ENCODE results near the gene STK38.

DNA sequence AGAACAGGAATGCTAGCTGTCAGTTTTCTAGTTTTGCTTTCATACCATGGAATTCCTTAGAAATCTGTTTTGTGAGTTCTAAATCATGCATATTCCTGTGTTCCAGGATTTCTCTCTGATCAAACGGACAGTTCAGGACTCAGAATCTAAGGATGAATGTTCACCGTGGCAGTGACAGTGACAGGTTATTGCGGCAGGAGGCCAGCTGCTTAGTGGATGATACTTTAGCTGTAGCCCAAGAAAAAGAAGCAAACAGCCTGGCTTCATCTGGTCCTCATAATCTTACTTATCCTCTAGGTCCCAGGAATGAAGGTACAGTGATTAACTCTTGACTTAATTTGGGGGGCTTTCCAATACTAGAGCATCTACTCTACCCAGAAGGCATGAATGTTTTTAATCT, 77.3 kb downstream of the STK38 start:
- TF ChIP-seq, protein P1, sequence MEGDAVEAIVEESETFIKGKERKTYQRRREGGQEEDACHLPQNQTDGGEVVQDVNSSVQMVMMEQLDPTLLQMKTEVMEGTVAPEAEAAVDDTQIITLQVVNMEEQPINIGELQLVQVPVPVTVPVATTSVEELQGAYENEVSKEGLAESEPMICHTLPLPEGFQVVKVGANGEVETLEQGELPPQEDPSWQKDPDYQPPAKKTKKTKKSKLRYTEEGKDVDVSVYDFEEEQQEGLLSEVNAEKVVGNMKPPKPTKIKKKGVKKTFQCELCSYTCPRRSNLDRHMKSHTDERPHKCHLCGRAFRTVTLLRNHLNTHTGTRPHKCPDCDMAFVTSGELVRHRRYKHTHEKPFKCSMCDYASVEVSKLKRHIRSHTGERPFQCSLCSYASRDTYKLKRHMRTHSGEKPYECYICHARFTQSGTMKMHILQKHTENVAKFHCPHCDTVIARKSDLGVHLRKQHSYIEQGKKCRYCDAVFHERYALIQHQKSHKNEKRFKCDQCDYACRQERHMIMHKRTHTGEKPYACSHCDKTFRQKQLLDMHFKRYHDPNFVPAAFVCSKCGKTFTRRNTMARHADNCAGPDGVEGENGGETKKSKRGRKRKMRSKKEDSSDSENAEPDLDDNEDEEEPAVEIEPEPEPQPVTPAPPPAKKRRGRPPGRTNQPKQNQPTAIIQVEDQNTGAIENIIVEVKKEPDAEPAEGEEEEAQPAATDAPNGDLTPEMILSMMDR (IDR thresholded peaks at IDR 0.05), result no peak
- TF ChIP-seq POLR2A (IDR thresholded peaks at IDR 0.05) (no peak), EP300 (IDR thresholded peaks at IDR 0.05) (no peak), POLR2AphosphoS5 (IDR thresholded peaks at IDR 0.05) (no peak)
